Body of pancreas (tissue), 4 donors: ENCODE data around the gene TMC5.

ENCODE experiments used
- CTCF ChIP-seq, 7 experiments: fragments of 450-650 bp in 4 of 7; fragments of 200-600 bp in 3 of 7; sonication (generic) in 3 of 7; IDR thresholded peaks; one replicate each; pipeline ENCODE4 v1.5.1; 2016 to 2019; ENCODE audit warnings: antibody characterized with exemption in 7 of 7
- POLR2A ChIP-seq, 3 donors: fragments of 450-650 bp; IDR thresholded peaks; one replicate each; pipeline ENCODE4 v1.6.1; 2016; ENCODE audit warnings: antibody characterized with exemption in 3 of 3, mild to moderate bottlenecking in 2 of 3

GRCh38 chr16:19515757-19516156 lies 98.1 kb downstream of the TMC5 start:
- TF ChIP-seq CTCF (IDR thresholded peaks at IDR 0.05) (no peak), POLR2A (IDR thresholded peaks at IDR 0.05) (no peak)
